Left cardiac atrium (tissue), 4 donors: ENCODE results near the gene RUNX2. TPM values are rescaled to one million over a fixed set of nuclear protein-coding genes. Genes with fewer than 3 reads are reported as not detected.
A peak's percentile ranks its signal among the peaks of the same experiment; 100 is the strongest.
"Not testable (repeated sequence)": the region's sequence is repeated elsewhere in the genome, so short reads cannot be mapped to it uniquely, and the experiment has no call there.

Experiments used
- ATAC-seq, 2 donors: fragments of 200-7000 bp; cut with Tn5 transposase; one replicate each; pipeline ENCODE4 v1.9.1; 2020; ENCODE audit warnings: mild to moderate bottlenecking in 2 of 2, moderate library complexity in 2 of 2
- DNase-seq: peaks from one replicate; pipeline ENCODE4 v3.0.0-alpha.2; 2020
- intact Hi-C, 2 donors: fragments of 100-400 bp; cut with DNase I; formaldehyde crosslinking; loops; one replicate each; pipeline versions ENCODE4 v1.14.1 to v1.15.1; 2022 to 2023
- long read RNA-seq: library from polyadenylated mRNA; unstranded; transcript quantifications from one replicate; pipeline ENCODE4 v2.0.0, GENCODE V29; 2021
- total RNA-seq, 2 donors: library from RNA; stranded (reverse); fragmentation: NEBNext Ultra II Directional; extraction: Animal tissue kit (Norgen Biotek cat#: 25700); gene quantifications; one replicate each; pipeline ENCODE4 v1.2.1, GENCODE V29; 2021
- donor health status: DM: no; HTN: yes; CAD: no.
- donor health status: DM: no; HTN: yes; CAD: no; lungs with severe emphysema.
- donor health status: DM: yes; HTN: yes; CAD: no.
- donor health status: Dilated cardiomyopathy.

RUNX2 gene
- under 1 TPM; 0.44 to 0.68 TPM for total RNA-seq
- long read RNA-seq = 0 reads

DNA sequence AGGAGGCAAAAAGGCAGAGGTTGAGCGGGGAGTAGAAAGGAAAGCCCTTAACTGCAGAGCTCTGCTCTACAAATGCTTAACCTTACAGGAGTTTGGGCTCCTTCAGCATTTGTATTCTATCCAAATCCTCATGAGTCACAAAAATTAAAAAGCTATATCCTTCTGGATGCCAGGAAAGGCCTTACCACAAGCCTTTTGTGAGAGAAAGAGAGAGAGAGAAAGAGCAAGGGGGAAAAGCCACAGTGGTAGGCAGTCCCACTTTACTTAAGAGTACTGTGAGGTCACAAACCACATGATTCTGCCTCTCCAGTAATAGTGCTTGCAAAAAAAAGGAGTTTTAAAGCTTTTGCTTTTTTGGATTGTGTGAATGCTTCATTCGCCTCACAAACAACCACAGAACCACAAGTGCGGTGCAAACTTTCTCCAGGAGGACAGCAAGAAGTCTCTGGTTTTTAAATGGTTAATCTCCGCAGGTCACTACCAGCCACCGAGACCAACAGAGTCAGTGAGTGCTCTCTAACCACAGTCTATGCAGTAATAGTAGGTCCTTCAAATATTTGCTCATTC, at the start of gene RUNX2:
Gene RUNX2 (plus strand): TSS at position 375 of the 567 bp plus-strand sequence. CDS start 397 bp downstream, outside the sequence.
- ATAC-seq (peak; percentile 53 to 63), DNase-seq (no peak)
- intact Hi-C loops = loop anchor here in 1 of 2 donors (2.0 kb wide), 1 partner anchor 17 kb away; no protein-coding TSS in a partner anchor

DNA sequence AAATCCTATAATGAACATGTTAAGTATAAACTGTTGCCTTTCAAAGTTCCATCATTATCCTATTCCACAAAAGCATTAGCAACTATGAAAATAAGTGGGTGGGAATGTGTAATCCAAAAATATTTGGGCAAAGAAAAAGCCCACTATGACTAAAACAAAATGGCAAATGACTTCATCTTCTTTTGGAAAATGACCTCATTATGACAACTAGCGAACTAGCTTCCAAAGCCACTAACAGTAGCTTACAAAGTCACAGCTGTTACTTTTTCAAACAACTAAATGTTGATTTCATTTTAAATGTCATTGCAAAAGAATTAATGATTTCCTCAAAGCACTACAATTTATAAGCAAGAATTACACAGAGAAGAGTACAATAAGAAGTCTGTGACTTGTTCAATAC, 49.8 kb upstream of the RUNX2 start:
- DNase-seq (no peak), ATAC-seq (no peak)
- intact Hi-C loops = no loop called here

DNA sequence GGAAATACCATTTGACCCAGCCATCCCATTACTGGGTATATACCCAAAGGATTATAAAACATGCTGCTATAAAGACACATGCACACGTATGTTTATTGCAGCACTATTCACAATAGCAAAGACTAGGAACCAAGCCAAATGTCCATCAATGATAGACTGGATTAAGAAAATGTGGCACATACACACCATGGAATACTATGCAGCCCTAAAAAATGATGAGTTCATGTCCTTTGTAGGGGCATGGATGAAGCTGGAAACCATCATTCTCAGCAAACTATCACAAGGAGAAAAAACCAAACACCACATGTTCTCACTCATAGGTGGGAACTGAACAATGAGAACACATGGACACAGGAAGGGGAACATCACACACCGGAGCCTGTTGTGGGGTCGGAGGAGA, 41.4 kb upstream of the RUNX2 start:
- DNase-seq, ATAC-seq, intact Hi-C loops: not testable (repeated sequence)

DNA sequence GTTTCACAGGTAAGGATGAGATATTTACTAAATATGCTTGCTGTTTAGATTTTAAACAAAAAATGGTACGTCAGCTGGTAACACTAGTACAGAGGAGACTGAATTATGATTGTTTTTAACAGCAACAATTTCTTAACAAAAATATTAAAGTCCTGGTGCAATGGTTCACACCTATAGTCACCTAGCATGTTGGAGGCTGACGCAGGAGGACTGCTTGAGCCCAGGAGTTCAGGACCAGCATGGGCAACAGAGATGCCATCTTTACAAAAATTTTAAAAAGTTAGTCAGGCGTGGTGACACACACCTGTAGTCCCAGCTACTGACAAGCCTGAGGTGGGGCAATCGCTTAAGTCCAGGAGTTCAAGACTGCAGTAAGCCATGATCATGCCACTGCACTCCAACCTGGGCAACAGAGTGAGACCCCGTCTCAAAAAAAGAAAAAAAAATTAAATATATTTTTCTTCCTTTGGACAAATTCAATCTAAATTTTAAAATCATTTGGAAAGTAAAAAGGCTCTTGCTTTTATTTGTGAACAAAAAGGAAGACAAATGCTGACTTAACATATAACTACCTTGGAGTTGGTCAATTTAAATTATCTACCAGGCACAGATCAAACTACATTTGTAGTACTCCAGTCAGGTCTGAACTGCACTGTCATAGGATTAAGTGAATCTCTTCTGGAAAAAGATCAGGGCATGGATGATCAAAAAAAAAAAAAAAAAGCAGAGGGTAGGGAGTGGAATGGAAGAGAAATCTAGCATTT, 38.2 kb upstream of the RUNX2 start:
- intact Hi-C loops = no loop called here
- ATAC-seq (no peak), DNase-seq (no peak)

DNA sequence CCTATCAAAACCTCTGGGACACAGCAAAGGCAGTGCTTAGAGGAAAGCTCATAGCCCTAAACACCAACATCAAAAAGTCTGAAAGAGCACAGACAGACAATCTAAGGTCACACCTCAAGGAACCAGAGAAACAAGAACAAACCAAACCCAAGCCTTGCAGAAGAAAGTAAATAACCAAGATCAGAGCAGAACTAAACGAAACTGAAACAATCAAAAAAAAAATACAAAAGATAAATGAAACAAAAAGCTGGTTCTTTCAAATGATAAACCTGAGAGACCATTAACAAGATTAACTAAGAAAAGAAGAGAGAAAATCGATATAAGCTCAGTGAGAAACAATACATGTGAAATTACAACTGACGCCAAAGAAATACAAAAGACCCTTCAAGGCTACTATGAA, 34.8 kb upstream of the RUNX2 start:
- intact Hi-C loops = no loop called here
- ATAC-seq (no peak), DNase-seq (no peak)

DNA sequence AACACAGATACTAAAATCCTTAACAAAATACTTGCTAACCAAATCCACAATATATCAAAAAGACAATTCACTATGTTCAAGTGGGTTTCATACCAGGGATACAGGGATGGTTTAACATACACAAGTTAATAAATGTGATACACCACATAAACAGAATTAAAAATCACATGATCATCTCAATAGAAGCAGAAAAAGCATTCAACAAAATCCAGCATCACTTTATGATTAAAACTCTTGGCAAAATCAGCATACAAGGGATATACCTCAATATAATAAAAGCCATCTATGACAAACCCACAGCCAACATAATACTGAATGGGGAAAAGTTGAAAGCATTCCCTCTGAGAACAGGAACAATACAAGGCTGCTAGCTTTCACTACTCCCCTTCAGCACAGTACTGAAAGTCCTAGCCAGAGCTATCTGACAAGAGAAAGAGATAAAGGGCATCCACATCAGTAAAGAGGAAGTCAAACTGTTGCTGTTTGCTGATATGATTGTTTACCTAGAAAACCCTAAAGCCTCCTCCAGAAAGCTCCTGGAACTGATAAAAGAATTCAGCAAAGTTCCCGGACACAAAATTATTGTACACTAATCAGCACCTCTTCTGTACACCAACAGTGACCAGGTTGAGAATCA, 33.9 kb upstream of the RUNX2 start:
- intact Hi-C loops, ATAC-seq, DNase-seq: not testable (repeated sequence)

DNA sequence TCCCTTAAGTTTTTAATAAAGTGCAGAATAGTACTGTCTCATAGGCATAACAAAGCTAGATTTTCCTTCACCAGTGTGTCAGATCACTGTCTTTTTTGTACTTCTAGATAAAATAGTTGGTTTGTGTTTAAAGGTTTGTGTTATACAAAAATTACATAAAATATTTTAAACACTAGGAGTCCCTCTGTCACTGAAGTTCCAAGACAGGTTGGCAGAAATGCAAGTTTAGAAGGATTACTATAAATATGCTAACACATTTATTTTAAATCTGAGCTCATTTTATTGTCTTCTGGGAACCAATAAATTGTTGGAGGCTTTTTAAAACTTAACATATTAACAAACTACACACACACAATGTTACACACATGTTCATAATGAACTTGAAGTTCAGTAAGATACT, 30.8 kb upstream of the RUNX2 start:
- DNase-seq = no peak
- ATAC-seq = no peak
- intact Hi-C loops = no loop called here

DNA sequence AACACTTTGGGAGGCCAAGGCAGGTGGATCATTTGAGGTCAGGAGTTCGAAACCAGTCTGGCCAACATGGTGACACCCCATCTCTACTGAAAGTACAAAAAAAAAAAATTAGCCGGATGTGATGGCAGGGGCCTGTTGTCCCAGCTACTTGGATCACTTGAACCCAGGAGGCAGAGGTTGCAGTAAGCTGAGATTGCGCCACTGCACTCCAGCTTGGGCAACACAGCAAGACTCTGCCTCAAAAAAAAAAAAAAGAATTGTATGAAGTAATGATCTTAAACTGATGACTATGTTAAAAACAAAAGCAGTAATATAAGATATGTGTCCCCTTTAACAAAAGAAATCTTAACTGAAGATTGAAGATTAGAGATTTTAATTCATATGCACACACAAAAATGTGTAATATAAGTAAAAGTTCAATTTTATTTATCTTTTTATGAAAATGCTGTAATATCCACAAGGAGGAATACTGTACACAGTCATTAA, 29.0 kb upstream of the RUNX2 start:
- intact Hi-C loops = no loop called here
- no peak for ATAC-seq
- no peak for DNase-seq

DNA sequence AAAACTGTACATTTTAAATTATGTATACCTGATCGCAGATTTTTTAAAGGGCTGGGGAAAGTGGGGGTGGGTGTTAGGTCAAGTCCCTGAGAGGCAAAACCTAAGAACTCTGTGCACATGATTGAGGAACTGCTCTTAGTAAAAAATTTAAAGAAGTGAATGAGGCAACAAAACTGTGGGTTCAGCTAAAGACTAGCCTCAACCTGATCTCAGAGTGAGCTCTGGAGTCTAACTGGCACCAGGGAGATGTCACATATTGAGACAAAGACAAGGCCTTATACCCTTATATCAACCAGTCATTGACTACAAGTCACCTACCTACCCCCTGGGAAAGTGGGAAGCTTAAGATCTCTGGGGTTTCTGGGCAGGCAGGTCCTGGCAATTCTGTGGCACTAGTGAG, 27.4 kb upstream of the RUNX2 start:
- ATAC-seq = no peak
- DNase-seq = no peak
- intact Hi-C loops = no loop called here

DNA sequence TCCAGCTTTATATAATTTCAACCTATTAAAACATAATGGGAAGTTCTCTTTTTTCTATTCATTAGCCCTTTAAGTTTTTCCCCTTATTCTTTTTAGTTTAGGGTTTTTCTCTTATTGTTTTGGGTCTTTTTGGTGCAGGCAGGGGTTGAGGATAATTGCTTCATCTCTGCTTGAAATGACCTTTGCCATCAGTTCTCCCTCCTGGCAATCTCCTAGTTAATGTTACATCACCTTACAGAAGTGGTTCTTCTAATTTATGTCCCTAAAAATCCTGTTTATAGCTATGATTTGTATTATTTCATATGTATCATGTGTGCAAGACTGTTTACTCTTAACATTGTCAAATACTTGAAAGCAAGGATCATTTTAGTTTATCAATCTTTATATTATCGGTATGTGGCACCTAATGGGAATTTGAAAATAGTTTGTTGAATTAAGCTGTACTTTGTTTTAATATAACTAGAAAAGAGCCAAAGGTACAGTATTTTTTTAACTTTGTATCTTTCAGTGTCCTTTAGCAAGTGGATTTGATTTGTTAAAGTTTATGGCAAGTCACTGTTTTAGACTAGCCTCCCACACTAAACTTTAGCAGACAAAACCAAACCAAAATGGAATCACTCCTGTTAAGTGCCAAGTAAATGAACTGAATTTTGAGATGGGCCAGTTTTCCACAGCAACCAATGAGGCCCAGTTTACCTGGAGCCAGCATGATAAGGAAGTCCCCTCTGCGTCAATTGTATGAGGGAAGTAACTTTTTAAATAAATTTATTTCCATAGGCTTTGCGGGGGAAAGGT, 26.6 kb upstream of the RUNX2 start:
- DNase-seq (no peak), ATAC-seq (no peak)
- intact Hi-C loops = no loop called here

DNA sequence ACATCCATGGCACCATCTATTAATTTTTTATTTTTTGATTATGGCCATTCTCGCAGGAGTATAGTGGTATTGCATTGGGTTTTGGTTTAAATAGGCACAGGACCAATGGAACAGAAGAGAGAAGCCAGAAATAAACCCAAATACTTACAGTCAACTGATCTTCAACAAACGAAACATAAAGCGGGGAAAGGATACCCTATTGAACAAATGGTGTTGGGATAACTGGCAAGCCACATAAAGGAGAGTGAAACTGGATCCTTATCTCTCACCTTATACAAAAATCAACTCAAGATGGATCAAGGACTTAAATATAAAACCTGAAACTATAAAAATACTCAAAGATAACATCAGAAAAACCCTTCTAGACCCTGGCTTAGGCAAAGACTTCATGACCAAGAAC, 25.3 kb upstream of the RUNX2 start:
- intact Hi-C loops = no loop called here
- no peak for DNase-seq
- ATAC-seq = no peak

DNA sequence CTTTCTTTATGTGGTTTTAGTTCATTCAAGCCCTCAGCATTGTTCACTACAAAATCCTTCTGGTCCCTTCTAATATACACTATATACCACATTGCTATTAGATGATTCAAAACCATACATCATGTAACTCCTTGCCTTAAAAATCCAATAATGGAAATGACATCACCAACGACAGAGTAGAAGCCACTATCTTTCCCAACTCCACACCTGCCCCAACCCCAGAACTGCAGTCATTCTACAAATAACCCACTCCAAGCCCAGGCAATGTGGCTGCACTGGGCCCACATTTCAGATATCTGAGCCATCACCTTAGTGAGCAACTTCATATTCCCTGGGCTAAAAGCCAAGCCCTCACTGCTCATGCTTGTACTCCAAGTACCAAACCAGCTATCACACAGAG, 22.6 kb upstream of the RUNX2 start:
- ATAC-seq (no peak), DNase-seq (no peak)
- intact Hi-C loops = no loop called here

DNA sequence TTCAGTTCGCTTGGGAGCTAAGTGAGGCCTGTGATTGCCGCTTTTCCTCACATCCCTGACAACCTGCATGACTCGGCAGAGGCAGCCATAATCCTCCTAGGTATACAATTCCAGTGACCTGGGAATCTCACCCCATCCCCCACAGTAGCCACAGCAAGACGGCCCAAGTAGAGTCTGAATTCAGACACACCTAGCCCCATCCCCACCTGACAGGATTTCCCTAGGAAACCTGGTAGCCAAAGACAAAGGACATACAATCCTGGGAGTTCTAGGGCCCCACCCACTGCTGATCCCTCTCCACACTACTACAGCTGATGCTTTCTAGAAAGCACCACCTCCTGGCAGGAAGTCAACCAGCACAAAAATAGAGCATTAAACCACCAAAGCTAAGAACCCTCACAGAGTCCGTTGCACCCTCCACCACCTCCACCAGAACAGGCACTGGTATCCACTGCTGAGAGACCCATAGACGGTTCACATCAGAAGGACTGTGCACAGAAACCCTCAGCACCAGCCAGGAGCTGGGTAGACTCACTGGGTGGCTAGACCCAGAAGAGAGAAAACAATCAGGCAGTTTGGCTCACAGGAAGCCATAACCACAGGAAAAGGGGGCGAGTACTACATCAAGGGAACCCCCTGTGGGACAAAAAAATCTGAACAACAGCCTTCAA, 17.9 kb upstream of the RUNX2 start:
- intact Hi-C loops = no loop called here
- no peak for DNase-seq
- no peak for ATAC-seq

DNA sequence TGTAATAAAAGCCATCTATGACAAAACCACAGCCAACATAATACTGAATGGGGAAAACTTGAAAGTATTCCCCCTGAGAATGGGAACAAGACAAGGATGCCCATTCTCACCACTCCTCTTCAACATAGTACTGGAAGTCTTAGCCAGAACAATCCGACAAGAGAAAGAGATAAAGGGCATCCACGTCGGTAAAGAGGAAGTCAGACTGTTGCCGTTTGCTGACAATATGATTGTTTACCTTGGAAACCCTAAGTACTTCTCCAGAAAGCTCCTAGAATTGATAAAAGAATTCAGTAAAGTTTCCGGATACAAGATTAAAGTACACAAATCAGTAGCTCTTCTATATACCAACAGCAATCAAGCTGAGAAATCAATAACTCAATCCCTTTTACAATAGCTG, 14.0 kb upstream of the RUNX2 start:
- intact Hi-C loops = no loop called here
- ATAC-seq (no peak), DNase-seq (no peak)

DNA sequence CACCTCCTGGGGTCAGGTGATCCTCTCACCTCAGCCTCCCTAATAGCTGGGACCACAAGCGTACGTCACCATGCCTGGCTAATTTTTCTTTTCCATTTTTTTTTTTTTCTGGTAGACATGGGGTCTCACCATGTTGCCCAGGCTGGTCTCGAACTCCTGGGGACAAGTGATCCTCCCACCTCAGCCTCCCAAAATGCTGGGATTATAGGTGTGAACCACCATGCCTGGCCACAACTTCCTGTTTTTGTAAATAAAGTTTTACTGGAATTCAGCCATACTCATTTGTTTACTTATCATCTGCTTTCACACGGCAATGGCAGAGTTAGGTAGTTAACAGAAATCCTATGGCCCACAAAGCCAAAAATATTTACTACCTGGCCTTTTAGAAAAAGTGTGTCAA, 7.8 kb upstream of the RUNX2 start:
- DNase-seq = no peak
- ATAC-seq = no peak
- intact Hi-C loops = no loop called here

DNA sequence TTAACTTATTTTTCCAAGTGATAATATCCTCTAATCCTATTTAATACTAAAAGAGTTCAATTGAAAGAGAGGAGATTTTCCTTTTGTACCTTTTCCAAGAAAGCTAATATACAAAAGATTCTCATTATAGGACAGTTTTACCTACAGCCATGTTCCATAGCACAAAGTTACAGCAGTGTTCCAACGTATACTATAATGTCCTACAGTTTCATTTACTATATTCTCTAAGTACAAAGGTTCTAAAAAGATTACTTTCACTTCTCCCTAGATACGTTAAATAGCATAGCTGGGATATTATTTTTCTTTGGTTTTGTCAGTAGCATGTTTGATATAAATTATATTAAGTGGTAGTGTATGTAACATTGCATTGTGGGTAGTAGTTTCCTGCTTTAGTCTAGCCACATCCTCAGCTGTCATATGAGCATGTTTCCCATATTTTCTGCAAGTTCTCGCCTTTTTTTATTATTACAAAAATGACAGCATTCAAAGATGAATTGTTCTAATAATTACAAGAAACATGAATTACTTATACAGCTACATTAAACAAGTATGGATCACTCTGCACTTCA, 4.4 kb upstream of the RUNX2 start:
- intact Hi-C loops = no loop called here
- ATAC-seq = no peak
- no peak for DNase-seq

DNA sequence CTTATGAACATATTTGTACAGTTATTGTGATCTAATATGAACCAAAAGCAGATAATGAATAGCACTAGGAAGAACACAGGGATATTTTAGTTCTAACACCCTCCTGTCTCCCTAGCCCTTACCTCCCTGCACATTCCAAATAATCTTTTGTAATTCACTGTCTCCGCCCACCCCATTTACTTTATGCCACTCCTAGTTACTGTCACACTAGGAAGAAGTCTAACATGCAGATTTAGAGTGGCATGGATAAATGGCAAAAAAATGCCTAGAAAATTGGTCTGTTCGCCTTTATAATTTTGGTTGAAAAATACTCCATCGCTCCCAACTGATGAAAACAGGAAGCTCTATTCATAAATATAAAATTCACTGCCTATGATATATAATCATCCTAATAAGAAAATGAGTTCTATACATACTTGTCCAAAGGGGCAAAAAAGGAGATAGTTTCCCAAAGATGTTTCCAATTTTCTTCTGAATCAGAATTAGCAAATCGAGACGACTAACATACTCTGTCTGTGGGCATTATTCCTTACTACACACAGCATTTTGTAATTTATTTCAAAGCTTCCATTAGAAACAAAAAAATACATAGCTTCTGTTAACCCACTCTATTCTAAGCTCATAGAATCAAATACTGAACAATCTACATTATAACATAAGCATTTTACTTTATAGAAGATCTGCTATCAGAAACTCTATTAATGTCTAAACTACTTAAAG, 1.3 kb upstream of the RUNX2 start:
- intact Hi-C loops = loop anchor here in 1 of 2 donors (2.0 kb wide), 1 partner anchor 18 kb away; no protein-coding TSS in a partner anchor
- no peak for ATAC-seq

DNA sequence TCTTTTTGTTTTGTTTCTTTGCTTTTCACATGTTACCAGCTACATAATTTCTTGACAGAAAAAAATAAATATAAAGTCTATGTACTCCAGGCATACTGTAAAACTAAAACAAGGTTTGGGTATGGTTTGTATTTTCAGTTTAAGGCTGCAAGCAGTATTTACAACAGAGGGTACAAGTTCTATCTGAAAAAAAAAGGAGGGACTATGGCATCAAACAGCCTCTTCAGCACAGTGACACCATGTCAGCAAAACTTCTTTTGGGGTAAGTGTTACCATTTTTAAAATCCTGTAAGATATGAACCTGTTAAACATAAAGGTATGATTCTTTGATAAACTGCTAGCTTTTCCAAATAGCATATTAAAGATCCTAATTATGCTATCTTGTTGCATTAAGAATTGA, 393 bp downstream of the RUNX2 start:
- DNase-seq = no peak
- intact Hi-C loops = no loop called here
- ATAC-seq = no peak

More for the DNA sequence above, 1.3 kb upstream of the RUNX2 start:
- DNase-seq = no peak
